HG03469 (cell line): Measurements from ENCODE around the gene SAG.

Experiments used
- ATAC-seq: cut with Tn5 transposase; IDR thresholded peaks from one replicate; pipeline ENCODE4 v1.9.1; 2021; ENCODE audit warnings: mild to moderate bottlenecking, moderate library complexity, moderate number of reproducible peaks; ENCODE audit not compliant: unreplicated experiment

Gene SAG

GRCh38 chr2:233307565-233307964, at the start of gene SAG:
TSS of gene SAG (plus strand) at chr2:233307816. CDS start at chr2:233309190, 1,374 bp downstream.
- ATAC-seq = no peak

GRCh38 chr2:233258211-233258610, 49.4 kb upstream of the SAG start:
- ATAC-seq = no peak

GRCh38 chr2:233259730-233260129, 47.9 kb upstream of the SAG start:
- no peak for ATAC-seq

- no peak for ATAC-seq
These were observed 47.0 kb upstream of the SAG start for GRCh38 chr2:233260661-233261060.

- ATAC-seq = no peak
These were observed 45.6 kb upstream of the SAG start for GRCh38 chr2:233261819-233262555.

- no peak for ATAC-seq
These were observed 45.1 kb upstream of the SAG start for GRCh38 chr2:233262562-233262961.

GRCh38 chr2:233263045-233263570, 44.5 kb upstream of the SAG start:
- no peak for ATAC-seq

- no peak for ATAC-seq
These were observed 42.9 kb upstream of the SAG start for GRCh38 chr2:233264667-233265066.

- ATAC-seq = no peak
These were observed 41.7 kb upstream of the SAG start for GRCh38 chr2:233265899-233266431.

GRCh38 chr2:233266481-233266880, 41.1 kb upstream of the SAG start:
- ATAC-seq = no peak

- peak; percentile 87 for ATAC-seq
These were observed 39.9 kb upstream of the SAG start for GRCh38 chr2:233267516-233268245.

GRCh38 chr2:233270366-233270765, 37.2 kb upstream of the SAG start:
- no peak for ATAC-seq

- ATAC-seq = no peak
These were observed 36.7 kb upstream of the SAG start for GRCh38 chr2:233270951-233271350.

- ATAC-seq = no peak
These were observed 35.9 kb upstream of the SAG start for GRCh38 chr2:233271693-233272092.

- ATAC-seq = no peak
These were observed 34.5 kb upstream of the SAG start for GRCh38 chr2:233273120-233273519.

GRCh38 chr2:233275223-233275622, 32.4 kb upstream of the SAG start:
- ATAC-seq = no peak

GRCh38 chr2:233278921-233279320, 28.7 kb upstream of the SAG start:
- ATAC-seq = no peak

GRCh38 chr2:233280114-233280693, 27.4 kb upstream of the SAG start:
- ATAC-seq = no peak

GRCh38 chr2:233281553-233281952, 26.1 kb upstream of the SAG start:
- no peak for ATAC-seq

- ATAC-seq = no peak
These were observed 25.5 kb upstream of the SAG start for GRCh38 chr2:233281992-233282603.

- ATAC-seq = no peak
These were observed 21.7 kb upstream of the SAG start for GRCh38 chr2:233285921-233286320.
